ENCODE results near the gene CACNA2D1.

CACNA2D1 gene

GRCh38 chr7:82080254-82080927, 363.2 kb downstream of the CACNA2D1 start:
- DNase-seq, result no peak

- no peak for DNase-seq
Measured at GRCh38 chr7:82079527-82079926, 364.1 kb downstream of the CACNA2D1 start.

GRCh38 chr7:82078807-82079206, 364.8 kb downstream of the CACNA2D1 start:
- no peak for DNase-seq

GRCh38 chr7:82071468-82071867, 372.1 kb downstream of the CACNA2D1 start:
- no peak for DNase-seq

GRCh38 chr7:82067628-82068264, 375.8 kb downstream of the CACNA2D1 start:
- no peak for DNase-seq

GRCh38 chr7:82057476-82057875, 386.1 kb downstream of the CACNA2D1 start:
- no peak for DNase-seq

- no peak for DNase-seq
Measured at GRCh38 chr7:82056282-82056681, 387.3 kb downstream of the CACNA2D1 start.

GRCh38 chr7:82054544-82054943, 389.0 kb downstream of the CACNA2D1 start:
- DNase-seq, result no peak

GRCh38 chr7:82053453-82054032, 390.0 kb downstream of the CACNA2D1 start:
- DNase-seq, result no peak

GRCh38 chr7:82051601-82052000, 392.0 kb downstream of the CACNA2D1 start:
- no peak for DNase-seq

GRCh38 chr7:82050792-82051191, 392.8 kb downstream of the CACNA2D1 start:
- DNase-seq, result no peak

- DNase-seq, result no peak
Measured at GRCh38 chr7:82049891-82050533, 393.6 kb downstream of the CACNA2D1 start.

- DNase-seq, result no peak
Measured at GRCh38 chr7:82049442-82049841, 394.1 kb downstream of the CACNA2D1 start.

- no peak for DNase-seq
Measured at GRCh38 chr7:82044497-82045080, 399.0 kb downstream of the CACNA2D1 start.

- no peak for DNase-seq
Measured at GRCh38 chr7:82039621-82040020, 404.0 kb downstream of the CACNA2D1 start.

GRCh38 chr7:82036146-82036886, 407.3 kb downstream of the CACNA2D1 start:
- no peak for DNase-seq

GRCh38 chr7:82035456-82035855, 408.1 kb downstream of the CACNA2D1 start:
- no peak for DNase-seq

- no peak for DNase-seq
Measured at GRCh38 chr7:82032901-82033300, 410.7 kb downstream of the CACNA2D1 start.

- no peak for DNase-seq
Measured at GRCh38 chr7:82029236-82029913, 414.2 kb downstream of the CACNA2D1 start.

- DNase-seq, result no peak
Measured at GRCh38 chr7:82028097-82028496, 415.5 kb downstream of the CACNA2D1 start.

GRCh38 chr7:82021713-82022112, 421.9 kb downstream of the CACNA2D1 start:
- DNase-seq, result no peak

GRCh38 chr7:82021036-82021435, 422.5 kb downstream of the CACNA2D1 start:
- no peak for DNase-seq
